Caco-2 (cell line): Measurements from ENCODE around the gene OSBPL5. TPM values are rescaled to one million over a fixed set of nuclear protein-coding genes. Genes with fewer than 3 reads are reported as not detected.
A peak's percentile ranks its signal among the peaks of the same experiment; 100 is the strongest.

Source experiments
- BruUV-seq: library from RNA; stranded (reverse); fragments of 400-500 nt; replicated peaks from 2 replicates; lab custom pipeline; 2021; lab: Mats Ljungman, UMichigan
- CTCF ChIA-PET: fragments of 300-600 bp; sonication (Branson Sonifier 250); formaldehyde crosslinking; loops from one replicate; lab custom pipeline; 2022; ENCODE audit warnings: antibody characterized with exemption; lab: Charles Lee
- POLR2A ChIA-PET: fragments of 300-600 bp; sonication (Branson Sonifier 250); formaldehyde crosslinking; loops from one replicate; lab custom pipeline; 2022; ENCODE audit warnings: antibody characterized with exemption; lab: Charles Lee
- DNase-seq, 2 experiments: peaks; one replicate each; pipeline versions ENCODE4 v3.0.0 to v3.0.0-alpha.2; 2020 to 2022
- H3K27me3 ChIP-seq: replicated peaks from 2 replicates; pipeline ENCODE4 v1.6.0; 2011; ENCODE audit warnings: low read length; ENCODE audit not compliant: control insufficient read depth, insufficient read depth
- H3K36me3 ChIP-seq: 2 replicates; pipeline ENCODE4 v1.5.1; 2011; ENCODE audit warnings: low read length; ENCODE audit not compliant: control insufficient read depth, insufficient read depth
- H3K4me1 ChIP-seq: fragments of 250-450 bp; sonication (Bioruptor Pico); 2 replicates; pipeline ENCODE4 v1.5.1; 2020; ENCODE audit warnings: mild to moderate bottlenecking
- H3K4me3 ChIP-seq: 2 replicates; pipeline ENCODE4 v1.5.1; 2011; ENCODE audit warnings: low read depth, mild to moderate bottlenecking, control low read depth, low read length
- H3K9me3 ChIP-seq: fragments of 250-450 bp; sonication (Bioruptor Pico); 2 replicates; pipeline ENCODE4 v1.5.1; 2020; ENCODE audit warnings: mild to moderate bottlenecking, moderate library complexity
- H3K27ac Mint-ChIP-seq: one replicate; pipeline ENCODE4 v1.8.0; 2022; ENCODE audit warnings: mixed read lengths; ENCODE audit not compliant: unreplicated experiment
- H3K27me3 Mint-ChIP-seq: one replicate; pipeline ENCODE4 v1.8.0; 2022; ENCODE audit warnings: mixed read lengths; ENCODE audit not compliant: insufficient read depth, unreplicated experiment
- H3K36me3 Mint-ChIP-seq: one replicate; pipeline ENCODE4 v1.8.0; 2022; ENCODE audit warnings: mild to moderate bottlenecking, mixed read lengths; ENCODE audit not compliant: insufficient read depth, unreplicated experiment
- H3K4me1 Mint-ChIP-seq: one replicate; pipeline ENCODE4 v1.8.0; 2022; ENCODE audit warnings: low read depth, mixed read lengths; ENCODE audit not compliant: unreplicated experiment
- H3K4me3 Mint-ChIP-seq: one replicate; pipeline ENCODE4 v1.8.0; 2022; ENCODE audit warnings: mild to moderate bottlenecking, moderate library complexity, mixed read lengths; ENCODE audit not compliant: unreplicated experiment
- H3K9me3 Mint-ChIP-seq: one replicate; pipeline ENCODE4 v1.8.0; 2022; ENCODE audit warnings: mixed read lengths; ENCODE audit not compliant: unreplicated experiment
- CTCF ChIP-seq, 2 experiments: fragments of 200-600 bp in 1 of 2; IDR thresholded peaks; 1 replicate in 1 of 2; 2 replicates in 1 of 2; pipeline versions ENCODE4 v1.5.1 to v1.8.0; 2011 to 2022; ENCODE audit warnings: antibody characterized with exemption in 1 of 2, control low read depth in 1 of 2, inconsistent platforms in 1 of 2, low read depth in 1 of 2, low read length in 1 of 2, mild to moderate bottlenecking in 1 of 2, moderate library complexity in 1 of 2; ENCODE audit not compliant: insufficient read depth in 1 of 2, severe bottlenecking in 1 of 2, unreplicated experiment in 1 of 2
- intact Hi-C: fragments of 100-400 bp; cut with micrococcal nuclease; formaldehyde crosslinking; loops from one replicate; pipeline ENCODE4 v1.10.0; 2022; ENCODE audit not compliant: unreplicated experiment
- total RNA-seq: library from RNA; stranded (reverse); gene quantifications from 2 replicates; pipeline ENCODE4 v1.2.3, GENCODE V29; 2022

OSBPL5 gene
- total RNA-seq, 1 experiment from 2014 or later, result 4.9 TPM

DNA sequence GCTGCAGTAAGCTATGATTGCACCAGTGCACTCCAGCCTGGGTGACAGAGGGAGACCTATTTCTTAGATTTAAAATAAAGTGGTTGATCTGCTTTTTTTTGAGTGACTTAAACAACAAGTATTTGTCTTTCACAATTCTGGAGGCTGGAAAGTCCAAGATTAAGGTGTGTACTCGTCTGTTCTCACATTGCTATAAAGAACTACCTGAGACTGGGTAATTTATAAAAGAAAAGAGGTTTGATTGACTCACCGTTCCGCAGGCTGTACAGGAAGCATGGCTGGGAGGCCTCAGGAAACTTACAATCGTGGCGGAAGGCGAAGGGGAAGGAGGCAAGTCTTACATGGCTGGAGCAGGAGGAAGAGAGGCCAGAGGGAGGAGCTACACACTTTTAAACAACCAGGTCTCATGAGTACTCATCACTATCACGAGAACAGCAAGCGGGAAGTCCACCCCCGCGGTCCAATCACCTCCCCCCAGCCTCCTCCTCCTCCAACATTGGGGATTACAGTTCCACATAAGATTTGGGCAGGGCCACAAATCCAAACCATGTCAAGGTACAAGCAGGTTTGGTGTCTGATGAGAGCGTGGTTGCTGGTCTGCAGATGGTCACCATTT, 19.7 kb upstream of the OSBPL5 start:
- Mint-ChIP-seq H3K9me3 (peaks cover 6% of the 10 kb centered on the region), H3K36me3 (no peaks in the 10 kb centered on the region), H3K4me1 (no peaks in the 10 kb centered on the region), H3K27me3 (peaks cover 8% of the 10 kb centered on the region), H3K27ac (no peak overlapping the region), H3K4me3 (no peak overlapping the region)
- CTCF ChIA-PET, result no interaction called here
- TF ChIP-seq CTCF (IDR thresholded peaks at IDR 0.05; ENCODE audit: insufficient read depth in 1 of 2, low read depth in 1 of 2, low read length in 1 of 2, severe bottlenecking in 1 of 2, unreplicated experiment in 1 of 2), result no peak
- Histone ChIP-seq H3K9me3 (no peaks in the 10 kb centered on the region), H3K36me3 (no peaks in the 10 kb centered on the region), H3K4me3 (no peak overlapping the region), H3K27me3 (no peaks in the 10 kb centered on the region), H3K4me1 (no peaks in the 10 kb centered on the region)
- DNase-seq, result peak in 1 of 2 experiments; percentile 14
- BruUV-seq, result no TSS peak
- POLR2A ChIA-PET, result no interaction called here
- intact Hi-C loops, result no loop called here

GRCh38 chr11:3183523-3183922, 18.4 kb upstream of the OSBPL5 start:
- no TSS peak for BruUV-seq
- H3K4me3 ChIP-seq, result no peak overlapping the region
- CTCF ChIA-PET, result no interaction called here
- DNase-seq, result no peak
- Mint-ChIP-seq H3K27me3 (peaks cover 8% of the 10 kb centered on the region), H3K9me3 (peaks cover 10% of the 10 kb centered on the region), H3K4me1 (no peaks in the 10 kb centered on the region), H3K27ac (no peak overlapping the region), H3K4me3 (no peak overlapping the region), H3K36me3 (no peaks in the 10 kb centered on the region)
- no peaks in the 10 kb centered on the region for H3K36me3 ChIP-seq
- intact Hi-C loops, result no loop called here
- H3K4me1 ChIP-seq, result no peaks in the 10 kb centered on the region
- no peak for TF ChIP-seq CTCF (IDR thresholded peaks at IDR 0.05; ENCODE audit: insufficient read depth in 1 of 2, low read depth in 1 of 2, low read length in 1 of 2, severe bottlenecking in 1 of 2, unreplicated experiment in 1 of 2)
- POLR2A ChIA-PET, result no interaction called here
- H3K9me3 ChIP-seq, result no peaks in the 10 kb centered on the region
- H3K27me3 ChIP-seq, result no peaks in the 10 kb centered on the region

GRCh38 chr11:3182462-3182852, 17.3 kb upstream of the OSBPL5 start:
- Mint-ChIP-seq H3K27me3 (peaks cover 2% of the 10 kb centered on the region), H3K4me1 (no peaks in the 10 kb centered on the region), H3K27ac (no peak overlapping the region), H3K9me3 (peaks cover 13% of the 10 kb centered on the region), H3K4me3 (no peak overlapping the region), H3K36me3 (no peaks in the 10 kb centered on the region)
- no TSS peak for BruUV-seq
- H3K4me1 ChIP-seq, result no peaks in the 10 kb centered on the region
- H3K36me3 ChIP-seq, result no peaks in the 10 kb centered on the region
- ChIA-PET CTCF (no interaction called here), POLR2A (no interaction called here)
- no peaks in the 10 kb centered on the region for H3K27me3 ChIP-seq
- H3K9me3 ChIP-seq, result peaks cover 2% of the 10 kb centered on the region
- TF ChIP-seq CTCF (IDR thresholded peaks at IDR 0.05; ENCODE audit: insufficient read depth in 1 of 2, low read depth in 1 of 2, low read length in 1 of 2, severe bottlenecking in 1 of 2, unreplicated experiment in 1 of 2), result no peak
- DNase-seq, result no peak
- intact Hi-C loops, result no loop called here
- no peak overlapping the region for H3K4me3 ChIP-seq
